GM19372 (cell line): ENCODE measurements around the gene ZPLD1.
A peak's percentile ranks its signal among the peaks of the same experiment; 100 is the strongest.

Experiments
- ATAC-seq: cut with Tn5 transposase; IDR thresholded peaks from one replicate; pipeline ENCODE4 v1.9.1; 2021; ENCODE audit warnings: mild to moderate bottlenecking, low read depth, moderate library complexity; ENCODE audit not compliant: unreplicated experiment

ZPLD1 gene

GRCh38 chr3:102434715-102435114, at the start of gene ZPLD1:
Gene ZPLD1, plus strand, starts transcription at chr3:102435015. Its CDS starts 3,473 bp downstream, at chr3:102438488.
- ATAC-seq, result no peak

- no peak for ATAC-seq
These were observed 44.5 kb upstream of the ZPLD1 start for GRCh38 chr3:102390171-102390864.

- no peak for ATAC-seq
These were observed 43.9 kb upstream of the ZPLD1 start for GRCh38 chr3:102390916-102391315.

GRCh38 chr3:102391491-102391890, 43.3 kb upstream of the ZPLD1 start:
- no peak for ATAC-seq

- no peak for ATAC-seq
These were observed 40.3 kb upstream of the ZPLD1 start for GRCh38 chr3:102394517-102394916.

GRCh38 chr3:102398176-102398575, 36.6 kb upstream of the ZPLD1 start:
- ATAC-seq, result no peak

GRCh38 chr3:102398666-102399065, 36.1 kb upstream of the ZPLD1 start:
- ATAC-seq, result no peak

- no peak for ATAC-seq
These were observed 34.7 kb upstream of the ZPLD1 start for GRCh38 chr3:102400142-102400541.

GRCh38 chr3:102400766-102401165, 34.0 kb upstream of the ZPLD1 start:
- no peak for ATAC-seq

GRCh38 chr3:102410616-102411015, 24.2 kb upstream of the ZPLD1 start:
- no peak for ATAC-seq

GRCh38 chr3:102415553-102415952, 19.3 kb upstream of the ZPLD1 start:
- ATAC-seq, result peak; percentile 57

- ATAC-seq, result no peak
These were observed 15.0 kb upstream of the ZPLD1 start for GRCh38 chr3:102419786-102420185.

GRCh38 chr3:102441832-102442231, 7.0 kb downstream of the ZPLD1 start:
- ATAC-seq, result no peak

- no peak for ATAC-seq
These were observed 8.2 kb downstream of the ZPLD1 start for GRCh38 chr3:102443021-102443420.

- no peak for ATAC-seq
These were observed 9.3 kb downstream of the ZPLD1 start for GRCh38 chr3:102444101-102444500.

- no peak for ATAC-seq
These were observed 12.5 kb downstream of the ZPLD1 start for GRCh38 chr3:102447272-102447671.

- no peak for ATAC-seq
These were observed 14.5 kb downstream of the ZPLD1 start for GRCh38 chr3:102449341-102449740.

- no peak for ATAC-seq
These were observed 15.1 kb downstream of the ZPLD1 start for GRCh38 chr3:102449930-102450329.

- ATAC-seq, result no peak
These were observed 16.2 kb downstream of the ZPLD1 start for GRCh38 chr3:102450976-102451375.

GRCh38 chr3:102451543-102451942, 16.7 kb downstream of the ZPLD1 start:
- no peak for ATAC-seq

- no peak for ATAC-seq
These were observed 19.4 kb downstream of the ZPLD1 start for GRCh38 chr3:102454181-102454580.

GRCh38 chr3:102457644-102458043, 22.8 kb downstream of the ZPLD1 start:
- ATAC-seq, result no peak

GRCh38 chr3:102460579-102460978, 25.8 kb downstream of the ZPLD1 start:
- ATAC-seq, result no peak
